Left renal pelvis (tissue), 4 donors: Measurements from ENCODE around the gene SPATA46. TPM values are rescaled to one million over a fixed set of nuclear protein-coding genes. Genes with fewer than 3 reads are reported as not detected.

Source experiments
- polyA plus RNA-seq, 4 donors: library from polyadenylated mRNA; unstranded; fragments of 120-200 nt; gene quantifications; one replicate each; pipeline ENCODE4 v1.2.1, GENCODE V29; 2013; ENCODE audit not compliant: insufficient read length in 4 of 4

The SPATA46 gene
- polyA plus RNA-seq, 4 donors, result 0.08 to 3.8 (median 1.8) TPM

Other genes starting within 250 kb of the SPATA46 start
- 10 to 100 TPM in 3 of 4 donors, 1 to 10 TPM in 1; 4.8 to 22.8 (median 17.9) TPM for gene C1orf226, start 4.9 kb upstream of the SPATA46 start, polyA plus RNA-seq
- under 1 TPM; 0.09 to 0.37 (median 0.21) TPM for gene SH2D1B, start 35.3 kb upstream of the SPATA46 start, polyA plus RNA-seq
- 10 to 100 TPM; 22.9 to 41.4 (median 39.2) TPM for gene UHMK1, start 121.0 kb upstream of the SPATA46 start, polyA plus RNA-seq
- 10 to 100 TPM; 33.2 to 48.2 (median 38.1) TPM for gene UAP1, start 184.9 kb upstream of the SPATA46 start, polyA plus RNA-seq